GM12878 (cell line): ENCODE data around the gene PADI2. TPM values are rescaled to one million over a fixed set of nuclear protein-coding genes. Genes with fewer than 3 reads are reported as not detected.

ENCODE experiments used
- ATAC-seq: fragments of 200-7000 bp; cut with Tn5 transposase; 3 replicates; pipeline ENCODE4 v1.9.1; 2020; ENCODE audit warnings: mild to moderate bottlenecking, moderate library complexity
- BruUV-seq: library from RNA; stranded (reverse); fragments of 400-500 nt; replicated peaks from 2 replicates; lab custom pipeline; 2021; lab: Mats Ljungman, UMichigan
- CTCF ChIA-PET: fragments of 300-600 bp; sonication (Branson Sonifier 250); formaldehyde crosslinking; extraction: SDS; loops from one replicate; lab custom pipeline; 2021; ENCODE audit warnings: inconsistent platforms; lab: Yijun Ruan, JAX
- POLR2A ChIA-PET: fragments of 350-600 bp; formaldehyde crosslinking; extraction: SDS; loops from one replicate; lab custom pipeline; 2021; ENCODE audit warnings: inconsistent platforms; lab: Charles Lee
- RAD21 ChIA-PET: fragments of 300-600 bp; sonication (Branson Sonifier 250); formaldehyde crosslinking; loops from one replicate; lab custom pipeline; 2023; ENCODE audit warnings: antibody characterized with exemption; ENCODE audit not compliant: unreplicated experiment; lab: Charles Lee
- SMC1A ChIA-PET: fragments of 300-600 bp; sonication (Branson Sonifier 250); formaldehyde crosslinking; loops from one replicate; lab custom pipeline; 2023; ENCODE audit not compliant: unreplicated experiment, uncharacterized antibody; lab: Charles Lee
- DNase-seq: peaks from one replicate; pipeline ENCODE4 v3.0.0-alpha.2; 2011; ENCODE audit warnings: low read depth, low spot score
- FAIRE-seq: peaks from 3 replicates; lab custom pipeline; 2011; peaks lifted over from hg19 to GRCh38; lab: Jason Lieb, UNC
- H2AFZ ChIP-seq: 2 replicates; pipeline ENCODE4 v1.6.0; 2011; ENCODE audit warnings: low read depth, low read length, control low read depth; ENCODE audit not compliant: control insufficient read depth
- H3K27ac ChIP-seq: 2 replicates; pipeline ENCODE4 v1.5.1; 2011; ENCODE audit warnings: control low read depth; ENCODE audit not compliant: control insufficient read depth, insufficient read depth
- H3K27me3 ChIP-seq, 2 experiments: replicated peaks in 1 of 2; 2 replicates each; pipeline versions ENCODE4 v1.6.0 to v1.6.1; 2011; ENCODE audit warnings: low read length in 1 of 2; ENCODE audit not compliant: control insufficient read depth in 2 of 2, insufficient read depth in 2 of 2
- H3K36me3 ChIP-seq, 2 experiments: 2 replicates each; pipeline ENCODE4 v1.5.1; 2011; ENCODE audit warnings: low read length in 1 of 2; ENCODE audit not compliant: control insufficient read depth in 2 of 2, insufficient read depth in 2 of 2
- H3K4me1 ChIP-seq: 2 replicates; pipeline ENCODE4 v1.6.1; 2011; ENCODE audit warnings: mild to moderate bottlenecking, low read length, moderate library complexity, mixed read lengths; ENCODE audit not compliant: control insufficient read depth, insufficient read depth
- H3K4me2 ChIP-seq: 2 replicates; pipeline ENCODE4 v1.6.0; 2011; ENCODE audit warnings: control low read depth; ENCODE audit not compliant: control insufficient read depth, insufficient read depth
- H3K4me3 ChIP-seq: fragments of 200-600 bp; sonication (generic); 2 replicates; pipeline ENCODE4 v1.5.1; 2016
- H3K79me2 ChIP-seq: 2 replicates; pipeline ENCODE4 v1.6.0; 2011; ENCODE audit warnings: low read length; ENCODE audit not compliant: control insufficient read depth, insufficient read depth
- H3K9ac ChIP-seq: 2 replicates; pipeline ENCODE4 v1.8.0; 2011; ENCODE audit warnings: low read length, control low read depth, mixed read lengths; ENCODE audit not compliant: control insufficient read depth, insufficient read depth
- H3K9me3 ChIP-seq: replicated peaks from 3 replicates; pipeline ENCODE4 v1.5.1; 2011; ENCODE audit warnings: mild to moderate bottlenecking, low read length; ENCODE audit not compliant: control insufficient read depth, insufficient read depth
- H4K20me1 ChIP-seq: 2 replicates; pipeline ENCODE4 v1.6.0; 2011; ENCODE audit not compliant: control insufficient read depth, insufficient read depth
- CEBPB ChIP-seq, 2 experiments: fragments of 150-350 bp in 1 of 2; IDR thresholded peaks; 2 replicates each; pipeline ENCODE4 v1.6.1; 2012 to 2014; ENCODE audit warnings: low read depth in 2 of 2, low read length in 2 of 2, borderline replicate concordance in 1 of 2, inconsistent platforms in 1 of 2
- DPF2 ChIP-seq: fragments of 450-650 bp; IDR thresholded peaks from 2 replicates; pipeline ENCODE4 v1.6.1; 2017; ENCODE audit warnings: mild to moderate bottlenecking
- JUND ChIP-seq: IDR thresholded peaks from 2 replicates; pipeline ENCODE4 v1.6.1; 2012; ENCODE audit warnings: low read depth, mild to moderate bottlenecking, low read length, improper control_type of control experiment, moderate library complexity
- MTA3 ChIP-seq: IDR thresholded peaks from 2 replicates; pipeline ENCODE4 v1.6.1; 2012; ENCODE audit warnings: low read length, inconsistent platforms, borderline replicate concordance
- NFYB ChIP-seq: IDR thresholded peaks from 2 replicates; pipeline ENCODE4 v1.6.1; 2011; ENCODE audit warnings: low read depth, mild to moderate bottlenecking, low read length, improper control_type of control experiment, moderate library complexity; ENCODE audit not compliant: insufficient read depth
- NR2C1 ChIP-seq: fragments of 450-650 bp; IDR thresholded peaks from 2 replicates; pipeline ENCODE4 v1.6.1; 2017; ENCODE audit warnings: antibody characterized with exemption, mild to moderate bottlenecking, moderate library complexity
- RAD21 ChIP-seq: IDR thresholded peaks from 2 replicates; pipeline ENCODE4 v1.6.1; 2011; ENCODE audit warnings: mild to moderate bottlenecking, low read depth, low read length, moderate library complexity; ENCODE audit not compliant: insufficient read depth
- SPI1 ChIP-seq: IDR thresholded peaks from 2 replicates; pipeline ENCODE4 v1.6.1; 2011; ENCODE audit warnings: low read depth, mild to moderate bottlenecking, low read length, moderate library complexity, borderline replicate concordance; ENCODE audit not compliant: insufficient read depth
- ZNF207 ChIP-seq: fragments of 450-650 bp; IDR thresholded peaks from 2 replicates; pipeline ENCODE4 v1.6.1; 2014; ENCODE audit warnings: antibody characterized with exemption, mild to moderate bottlenecking, borderline replicate concordance
- WGBS: methylation state at CpG from one replicate; pipeline ENCODE4 v1.1.6; 2016; ENCODE audit warnings: low lambda C conversion rate; ENCODE audit not compliant: insufficient replicate concordance, insufficient coverage; ENCODE audit errors: missing lambda C conversion rate; 5-methylcytosine and 5-hydroxymethylcytosine counted together
- in situ Hi-C: fragments of 300-500 bp; cut with MboI; formaldehyde crosslinking; loops from 9 replicates; pipeline ENCODE4 v1.14.3; 2018; ENCODE audit warnings: mixed read lengths
- intact Hi-C: fragments of 100-400 bp; cut with micrococcal nuclease; formaldehyde crosslinking; loops from one replicate; pipeline ENCODE4 v1.14.2; 2022; ENCODE audit not compliant: unreplicated experiment
- polyA plus RNA-seq, 11 experiments: library from polyadenylated mRNA; depleted of rRNA in 4 of 11; unstranded in 6 of 11; stranded (reverse) in 5 of 11; fragments of >200 nt; fragmentation: Nextera tagmentation in 4 of 11; fragmentation: Illumina TruSeq in 1 of 11; extraction: Ambion mirVana in 4 of 11; extraction: Trizol in 1 of 11; gene quantifications; 1 replicate in 1 of 11; 2 replicates in 10 of 11; pipeline versions ENCODE4 v1.2.1 to v1.2.3, GENCODE V29; 2011 to 2016; ENCODE audit warnings: inconsistent platforms in 2 of 11, missing spikeins in 2 of 11, low read depth in 1 of 11
- total RNA-seq, 4 experiments: library from RNA; depleted of rRNA in 3 of 4; stranded (reverse); fragments of >200 nt in 3 of 4; fragmentation: Illumina TruSeq in 1 of 4; extraction: Trizol in 1 of 4; gene quantifications; 2 replicates each; pipeline versions ENCODE4 v1.2.1 to v1.2.3, GENCODE V29; 2013 to 2021
- TF ChIP-seq, protein P1 (sequence below), 3 experiments: IDR thresholded peaks in 2 of 3; conservative IDR thresholded peaks in 1 of 3; 2 replicates each; pipeline ENCODE4 v1.5.1; 2011; ENCODE audit warnings: low read depth in 3 of 3, low read length in 3 of 3, mild to moderate bottlenecking in 3 of 3, control low read depth in 2 of 3, moderate library complexity in 2 of 3, inconsistent platforms in 1 of 3, mixed read lengths in 1 of 3; ENCODE audit not compliant: control insufficient read depth in 2 of 3, insufficient read depth in 1 of 3; ENCODE audit errors: extremely low read depth in 1 of 3
- TF ChIP-seq, protein P2 (sequence below): IDR thresholded peaks from 2 replicates; pipeline ENCODE4 v1.6.1; 2011; ENCODE audit warnings: mild to moderate bottlenecking, low read depth, low read length, moderate library complexity; ENCODE audit not compliant: insufficient replicate concordance
- TF ChIP-seq, protein P3 (sequence below): fragments of 450-650 bp; IDR thresholded peaks from 2 replicates; pipeline ENCODE4 v1.6.1; 2017; ENCODE audit warnings: low read depth, mild to moderate bottlenecking, moderate library complexity
- TF ChIP-seq, protein P4 (sequence below): fragments of 450-650 bp; IDR thresholded peaks from 2 replicates; pipeline ENCODE4 v1.6.1; 2016; ENCODE audit warnings: mild to moderate bottlenecking
- TF ChIP-seq, protein P5 (sequence below): IDR thresholded peaks from 2 replicates; pipeline ENCODE4 v1.6.1; 2011; ENCODE audit warnings: borderline replicate concordance, low read depth, mild to moderate bottlenecking, moderate library complexity, mixed read lengths, low read length; ENCODE audit not compliant: insufficient read depth; ENCODE audit errors: extremely low read length

Gene PADI2
- total and polyA plus RNA-seq, 10 of the 15 experiments (the other 5 are each of a cell fraction or from before 2014, with no cell fraction given), result 0.05 to 3.0 (median 0.10) TPM; not detected in 1

DNA sequence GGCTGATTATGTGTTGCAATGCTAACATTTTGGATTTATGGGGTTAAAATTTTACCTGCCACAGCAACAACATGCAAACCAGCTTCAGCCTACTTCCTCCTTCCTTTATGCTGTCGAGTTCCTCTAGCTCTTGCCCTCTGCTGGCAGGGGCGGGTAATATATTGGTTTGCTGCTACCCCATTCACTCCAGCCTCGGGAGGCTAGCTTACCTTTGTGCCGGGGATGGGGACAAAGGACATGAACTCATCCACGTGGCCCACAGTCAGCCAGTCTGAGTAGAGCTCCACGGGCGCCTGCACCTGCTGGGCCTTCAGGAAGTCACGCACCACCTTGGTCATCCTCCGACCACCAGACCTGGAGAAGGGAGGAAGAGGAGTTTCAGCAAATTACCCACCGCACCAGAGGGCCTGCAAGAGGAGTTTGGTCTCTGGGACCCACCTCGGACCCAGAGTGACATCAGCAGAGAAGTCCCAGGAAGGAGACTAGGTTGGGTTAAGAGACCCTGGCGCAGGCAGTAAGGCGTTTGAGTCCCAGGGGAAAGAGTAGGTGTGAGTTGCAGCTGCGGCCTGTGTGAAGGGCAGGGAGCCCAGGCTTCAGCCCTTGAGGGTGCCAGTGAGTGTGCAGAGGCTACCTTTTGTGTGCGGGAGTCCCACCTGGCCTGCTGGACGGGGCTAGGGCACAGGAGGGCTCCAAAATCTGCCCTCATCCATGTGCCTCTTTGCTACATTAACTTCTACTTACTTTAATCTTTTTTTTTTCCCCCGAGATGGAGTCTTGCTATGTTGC is 43.6 kb downstream of the PADI2 start:
- H3K27ac ChIP-seq, result no peak overlapping the region
- ChIA-PET SMC1A (interaction anchor here (1.0 to 1.4 kb wide), 3 partner anchors 15 to 46 kb away, joined by 4 to 6 read pairs (median 4); no protein-coding TSS in a partner anchor), POLR2A (interaction anchor here (1.1 kb wide), 1 partner anchor 45 kb away, joined by 6 read pairs; no protein-coding TSS in a partner anchor), RAD21 (interaction anchor here (0.6 to 1.2 kb wide), 5 partner anchors 13 to 451 kb away, joined by 3 to 5 read pairs (median 4); partner anchors contain the start of gene PADI2), CTCF (interaction anchor here (0.6 to 2.1 kb wide), 7 partner anchors 10 to 200 kb away, joined by 3 to 16 read pairs (median 3); no protein-coding TSS in a partner anchor)
- H3K4me3 ChIP-seq, result no peak overlapping the region
- H2AFZ ChIP-seq, result peak overlapping the region; percentile 58
- H3K4me2 ChIP-seq, result no peak overlapping the region
- H3K9ac ChIP-seq, result no peak overlapping the region
- peak; percentile 92 for ATAC-seq
- H3K27me3 ChIP-seq, result no peaks in the 10 kb centered on the region
- no peaks in the 10 kb centered on the region for H4K20me1 ChIP-seq
- BruUV-seq, result no TSS peak
- 37% methylated on average over 16 of the region's 17 CpGs for WGBS
- intact Hi-C loops (loop anchor here (5.0 kb wide), 1 partner anchor 42 kb away; the partner anchor contains the start of gene PADI2), in situ Hi-C loops (no loop called here)
- H3K36me3 ChIP-seq, result no peaks in the 10 kb centered on the region
- no peaks in the 10 kb centered on the region for H3K79me2 ChIP-seq
- no peaks in the 10 kb centered on the region; the same call in 2 of the 3 replicates for H3K9me3 ChIP-seq
- no peak for DNase-seq
- H3K4me1 ChIP-seq, result peaks cover 5% of the 10 kb centered on the region
- peak; percentile 64 for FAIRE-seq
- TF ChIP-seq JUND (no peak), ZNF207 (no peak), NR2C1 (no peak), SPI1 (no peak), NFYB (no peak), RAD21 (0 out of 2 replicates have a peak, but pooled peaks have one; percentile 14), CEBPB (IDR thresholded peaks at IDR 0.05; ENCODE audit: borderline replicate concordance in 1 of 2, low read depth in 2 of 2, low read length in 2 of 2) (no peak), DPF2 (no peak), MTA3 (no peak)
- TF ChIP-seq, protein P1, sequence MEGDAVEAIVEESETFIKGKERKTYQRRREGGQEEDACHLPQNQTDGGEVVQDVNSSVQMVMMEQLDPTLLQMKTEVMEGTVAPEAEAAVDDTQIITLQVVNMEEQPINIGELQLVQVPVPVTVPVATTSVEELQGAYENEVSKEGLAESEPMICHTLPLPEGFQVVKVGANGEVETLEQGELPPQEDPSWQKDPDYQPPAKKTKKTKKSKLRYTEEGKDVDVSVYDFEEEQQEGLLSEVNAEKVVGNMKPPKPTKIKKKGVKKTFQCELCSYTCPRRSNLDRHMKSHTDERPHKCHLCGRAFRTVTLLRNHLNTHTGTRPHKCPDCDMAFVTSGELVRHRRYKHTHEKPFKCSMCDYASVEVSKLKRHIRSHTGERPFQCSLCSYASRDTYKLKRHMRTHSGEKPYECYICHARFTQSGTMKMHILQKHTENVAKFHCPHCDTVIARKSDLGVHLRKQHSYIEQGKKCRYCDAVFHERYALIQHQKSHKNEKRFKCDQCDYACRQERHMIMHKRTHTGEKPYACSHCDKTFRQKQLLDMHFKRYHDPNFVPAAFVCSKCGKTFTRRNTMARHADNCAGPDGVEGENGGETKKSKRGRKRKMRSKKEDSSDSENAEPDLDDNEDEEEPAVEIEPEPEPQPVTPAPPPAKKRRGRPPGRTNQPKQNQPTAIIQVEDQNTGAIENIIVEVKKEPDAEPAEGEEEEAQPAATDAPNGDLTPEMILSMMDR (IDR thresholded peaks at IDR 0.05 in 2 of 3, conservative IDR thresholded peaks at IDR 0.05 in 1 of 3; ENCODE audit: control insufficient read depth in 2 of 3, extremely low read depth in 1 of 3, insufficient read depth in 1 of 3, low read depth in 3 of 3, low read length in 3 of 3), result peak; percentile 1 to 65 (median 41); a peak in 3 of 6 replicates
- TF ChIP-seq, protein P2, sequence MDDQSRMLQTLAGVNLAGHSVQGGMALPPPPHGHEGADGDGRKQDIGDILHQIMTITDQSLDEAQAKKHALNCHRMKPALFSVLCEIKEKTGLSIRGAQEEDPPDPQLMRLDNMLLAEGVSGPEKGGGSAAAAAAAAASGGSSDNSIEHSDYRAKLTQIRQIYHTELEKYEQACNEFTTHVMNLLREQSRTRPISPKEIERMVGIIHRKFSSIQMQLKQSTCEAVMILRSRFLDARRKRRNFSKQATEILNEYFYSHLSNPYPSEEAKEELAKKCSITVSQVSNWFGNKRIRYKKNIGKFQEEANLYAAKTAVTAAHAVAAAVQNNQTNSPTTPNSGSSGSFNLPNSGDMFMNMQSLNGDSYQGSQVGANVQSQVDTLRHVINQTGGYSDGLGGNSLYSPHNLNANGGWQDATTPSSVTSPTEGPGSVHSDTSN, result no peak
- TF ChIP-seq, protein P3, sequence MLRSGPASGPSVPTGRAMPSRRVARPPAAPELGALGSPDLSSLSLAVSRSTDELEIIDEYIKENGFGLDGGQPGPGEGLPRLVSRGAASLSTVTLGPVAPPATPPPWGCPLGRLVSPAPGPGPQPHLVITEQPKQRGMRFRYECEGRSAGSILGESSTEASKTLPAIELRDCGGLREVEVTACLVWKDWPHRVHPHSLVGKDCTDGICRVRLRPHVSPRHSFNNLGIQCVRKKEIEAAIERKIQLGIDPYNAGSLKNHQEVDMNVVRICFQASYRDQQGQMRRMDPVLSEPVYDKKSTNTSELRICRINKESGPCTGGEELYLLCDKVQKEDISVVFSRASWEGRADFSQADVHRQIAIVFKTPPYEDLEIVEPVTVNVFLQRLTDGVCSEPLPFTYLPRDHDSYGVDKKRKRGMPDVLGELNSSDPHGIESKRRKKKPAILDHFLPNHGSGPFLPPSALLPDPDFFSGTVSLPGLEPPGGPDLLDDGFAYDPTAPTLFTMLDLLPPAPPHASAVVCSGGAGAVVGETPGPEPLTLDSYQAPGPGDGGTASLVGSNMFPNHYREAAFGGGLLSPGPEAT, result no peak
- TF ChIP-seq, protein P4, sequence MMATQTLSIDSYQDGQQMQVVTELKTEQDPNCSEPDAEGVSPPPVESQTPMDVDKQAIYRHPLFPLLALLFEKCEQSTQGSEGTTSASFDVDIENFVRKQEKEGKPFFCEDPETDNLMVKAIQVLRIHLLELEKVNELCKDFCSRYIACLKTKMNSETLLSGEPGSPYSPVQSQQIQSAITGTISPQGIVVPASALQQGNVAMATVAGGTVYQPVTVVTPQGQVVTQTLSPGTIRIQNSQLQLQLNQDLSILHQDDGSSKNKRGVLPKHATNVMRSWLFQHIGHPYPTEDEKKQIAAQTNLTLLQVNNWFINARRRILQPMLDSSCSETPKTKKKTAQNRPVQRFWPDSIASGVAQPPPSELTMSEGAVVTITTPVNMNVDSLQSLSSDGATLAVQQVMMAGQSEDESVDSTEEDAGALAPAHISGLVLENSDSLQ, result no peak
- TF ChIP-seq, protein P5, sequence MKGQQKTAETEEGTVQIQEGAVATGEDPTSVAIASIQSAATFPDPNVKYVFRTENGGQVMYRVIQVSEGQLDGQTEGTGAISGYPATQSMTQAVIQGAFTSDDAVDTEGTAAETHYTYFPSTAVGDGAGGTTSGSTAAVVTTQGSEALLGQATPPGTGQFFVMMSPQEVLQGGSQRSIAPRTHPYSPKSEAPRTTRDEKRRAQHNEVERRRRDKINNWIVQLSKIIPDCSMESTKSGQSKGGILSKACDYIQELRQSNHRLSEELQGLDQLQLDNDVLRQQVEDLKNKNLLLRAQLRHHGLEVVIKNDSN, result no peak
